Left hindlimb (tissue), 1 donor: ENCODE measurements around the gene TMEM187.

Experiments
- DNase-seq: peaks from one replicate; pipeline ENCODE4 v3.0.0-alpha.2; 2018

The TMEM187 gene

DNA sequence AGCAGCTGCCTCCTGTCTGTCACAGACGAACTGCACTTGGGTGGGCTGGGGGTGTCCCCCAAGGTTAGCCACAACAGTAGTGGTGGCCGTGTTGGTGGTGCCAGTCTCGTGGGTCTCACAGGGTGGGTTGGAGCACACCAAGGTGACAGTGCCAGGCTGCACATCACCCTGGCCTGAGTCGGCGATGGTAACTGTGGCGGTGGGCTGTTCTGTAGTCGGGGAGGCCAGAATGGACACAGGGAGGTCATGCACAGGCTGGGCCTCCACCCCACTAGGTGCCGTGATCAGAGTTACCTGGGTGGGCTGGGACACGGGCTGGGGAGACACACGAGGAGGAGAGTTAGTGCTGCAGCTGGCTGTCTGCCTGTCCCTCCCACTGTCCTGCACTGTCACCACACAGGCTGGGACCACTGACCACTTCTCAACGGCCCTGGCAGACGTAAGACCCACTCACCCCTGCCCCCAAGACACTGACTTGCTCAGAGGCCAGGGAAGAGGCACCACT, 17.3 kb upstream of the TMEM187 start:
- no peak for DNase-seq

DNA sequence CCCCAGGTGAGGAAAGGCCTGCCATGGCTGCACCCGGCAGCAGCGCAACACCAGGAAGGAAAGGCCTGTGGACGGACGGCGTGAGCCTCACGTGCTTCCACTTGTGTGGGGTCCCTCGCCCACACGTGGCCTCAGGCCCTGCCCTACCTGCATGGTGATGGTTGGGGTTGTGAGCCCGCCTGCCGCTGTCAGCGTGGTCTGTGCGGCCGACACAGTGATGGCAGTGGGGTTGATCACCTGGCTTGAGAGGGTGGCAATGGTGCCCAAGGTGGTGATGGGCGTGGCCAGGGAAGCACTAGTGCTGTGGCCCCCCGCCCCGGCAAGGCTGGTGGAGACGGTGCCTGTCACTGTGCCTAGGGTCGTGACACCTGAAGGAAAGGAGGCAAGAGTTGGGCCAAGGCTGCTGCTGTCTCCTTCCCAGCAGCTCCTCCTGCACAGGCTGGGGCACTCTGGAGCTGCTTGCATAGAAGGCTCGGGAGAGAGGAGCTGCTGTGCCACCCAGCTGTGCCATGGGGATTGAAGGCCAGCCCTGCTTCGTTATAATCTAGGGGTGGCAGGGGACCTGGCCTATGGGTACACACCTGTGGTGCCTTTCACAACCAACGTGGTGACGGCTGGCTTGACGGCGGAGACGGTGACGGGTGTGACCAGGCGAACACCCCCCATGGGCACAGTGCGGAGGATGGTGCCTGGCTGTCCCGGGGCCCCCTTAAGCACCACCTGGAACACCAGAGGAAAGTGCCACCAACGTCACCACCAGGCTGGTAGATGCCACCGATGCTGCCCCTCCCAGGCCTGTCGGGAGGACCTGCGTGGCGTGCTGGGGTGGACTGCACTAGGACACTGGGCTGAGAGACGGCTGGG, 16.3 kb upstream of the TMEM187 start:
- no peak for DNase-seq

DNA sequence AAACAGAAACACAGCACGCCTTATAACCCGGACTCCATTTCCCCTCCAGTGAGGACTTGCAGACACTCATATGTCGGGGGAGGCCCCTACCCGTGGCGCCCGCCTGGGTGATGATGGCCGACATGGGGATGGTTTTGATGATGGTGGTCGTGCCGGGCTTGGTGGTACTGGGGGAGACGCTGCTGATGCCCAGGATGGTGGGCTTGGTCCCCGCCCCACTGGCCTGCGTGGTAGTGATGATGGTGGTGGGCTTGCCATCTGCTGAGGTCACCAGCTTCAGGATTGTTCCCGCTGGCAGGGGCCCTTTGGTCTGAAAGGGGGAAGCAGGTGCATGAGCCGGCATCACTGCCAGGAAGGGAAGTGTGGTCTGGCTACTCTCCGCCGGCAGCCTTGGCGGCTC, 15.3 kb upstream of the TMEM187 start:
- no peak for DNase-seq

DNA sequence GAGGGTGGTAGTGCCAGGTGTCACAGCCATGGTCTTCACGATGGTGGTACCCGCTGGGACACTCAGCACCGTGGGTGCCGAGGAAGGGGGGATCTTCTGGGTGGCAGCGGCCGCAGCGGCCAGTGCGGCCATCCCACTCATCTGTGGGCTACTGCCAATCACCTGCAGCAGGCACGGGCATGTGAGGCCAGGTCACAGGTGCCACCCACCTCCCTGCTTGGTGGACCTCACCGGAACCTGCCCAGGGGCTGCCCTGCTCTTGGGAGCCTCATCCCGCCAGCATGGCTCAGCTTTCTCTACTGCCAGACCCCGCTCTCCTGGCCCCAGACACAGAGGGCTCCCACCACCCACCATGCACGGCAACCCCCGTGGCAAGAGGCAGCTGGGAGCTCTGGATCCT, 13.9 kb upstream of the TMEM187 start:
- no peak for DNase-seq

DNA sequence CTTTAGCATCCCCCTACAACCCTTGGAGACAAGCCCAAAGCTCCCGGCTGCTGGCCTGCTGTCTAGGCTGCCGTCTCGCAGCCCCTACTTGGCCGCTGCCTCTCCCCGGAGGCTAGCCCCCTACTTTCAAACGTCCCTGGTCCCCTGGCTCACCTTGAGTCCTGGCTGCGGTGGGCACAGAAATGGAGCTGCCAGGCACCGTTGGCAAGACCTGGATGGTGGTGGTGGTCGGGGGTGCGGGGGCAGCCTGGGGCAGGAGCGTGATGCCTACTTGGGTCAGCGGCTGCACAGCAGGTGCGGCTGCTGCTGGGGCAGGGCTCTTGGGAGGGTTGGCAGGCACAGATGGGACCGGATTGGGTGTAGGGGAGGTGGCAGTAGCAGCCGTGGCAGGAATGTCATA, 12.9 kb upstream of the TMEM187 start:
- no peak for DNase-seq

DNA sequence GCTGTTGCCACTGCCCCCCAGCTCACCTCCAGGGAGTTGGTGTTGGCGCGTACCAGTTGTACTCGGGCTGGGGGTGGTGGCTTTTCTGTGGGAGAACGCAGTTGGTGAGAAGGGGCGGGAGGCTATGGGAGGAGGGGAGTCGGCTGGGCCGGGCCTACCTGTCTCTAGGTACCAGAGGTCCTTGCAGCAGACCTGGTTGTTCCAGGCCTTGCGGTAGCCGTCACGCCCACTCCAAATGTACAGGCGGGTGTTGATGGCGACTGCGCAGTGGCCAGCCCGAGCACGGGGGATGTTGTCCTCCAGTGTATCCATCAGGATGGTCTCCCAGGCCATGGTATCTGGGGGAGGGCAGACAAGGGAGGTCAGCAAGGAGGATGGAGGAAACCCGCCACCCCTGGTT, 12.5 kb upstream of the TMEM187 start:
- no peak for DNase-seq

DNA sequence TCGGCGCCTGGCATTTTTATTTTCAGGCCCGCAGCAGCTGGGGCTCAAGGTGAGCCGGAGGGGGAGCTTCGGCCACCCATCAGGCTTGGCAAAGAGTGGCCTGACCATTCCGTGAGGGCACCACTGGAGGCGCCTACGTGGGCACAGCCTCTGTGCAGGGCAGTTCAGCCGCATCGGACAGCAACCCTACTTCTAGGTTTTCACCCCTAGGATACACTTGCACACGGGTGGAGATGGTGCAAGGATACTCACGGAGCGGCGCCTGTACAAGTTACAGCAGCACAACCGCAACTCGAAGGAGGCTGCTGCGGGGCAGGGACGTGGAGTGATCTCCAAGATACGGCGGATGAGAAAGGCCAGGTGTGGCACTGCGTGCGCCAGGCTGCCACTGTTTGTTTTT, 11.8 kb upstream of the TMEM187 start:
- DNase-seq = no peak

DNA sequence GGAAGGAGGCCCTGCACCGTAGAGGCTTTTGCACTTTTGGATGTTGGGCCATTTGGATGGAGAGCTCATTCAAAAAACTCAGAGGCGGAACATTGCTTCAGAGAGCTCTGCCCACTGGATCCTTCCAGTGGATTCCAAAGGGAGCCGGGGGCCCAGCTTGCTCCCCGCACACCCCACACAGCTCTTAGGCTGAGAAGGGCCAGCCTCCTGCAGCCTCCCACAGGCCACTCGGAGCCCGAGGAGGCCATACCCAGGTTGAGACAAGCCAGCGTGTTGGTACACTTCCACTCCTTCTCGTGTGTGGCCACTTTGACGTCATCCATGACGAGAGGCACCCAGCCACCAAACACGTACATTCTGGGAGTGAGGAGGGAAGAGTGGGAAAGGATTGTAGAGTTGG, 11.3 kb upstream of the TMEM187 start:
- no peak for DNase-seq

DNA sequence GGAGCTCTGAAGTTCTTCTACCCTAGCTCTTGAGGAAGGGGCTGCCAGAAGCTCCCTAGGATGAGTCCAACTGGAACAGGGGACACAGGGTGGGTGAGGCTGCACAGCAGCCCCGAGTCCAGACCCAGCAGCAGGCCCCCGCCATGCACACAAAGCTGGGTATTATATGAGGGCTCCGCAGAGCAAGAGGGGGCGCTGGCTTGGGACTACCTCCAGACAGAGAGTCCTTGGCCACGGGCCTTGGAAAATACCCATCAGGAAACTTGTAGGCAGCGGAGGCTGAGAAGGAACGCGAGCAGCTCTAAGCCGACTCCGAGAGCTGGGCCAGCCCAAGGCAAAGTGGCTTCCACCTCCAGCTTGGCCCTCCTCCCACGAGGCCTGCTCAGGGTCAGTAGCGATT, 9.0 kb upstream of the TMEM187 start:
- no peak for DNase-seq

DNA sequence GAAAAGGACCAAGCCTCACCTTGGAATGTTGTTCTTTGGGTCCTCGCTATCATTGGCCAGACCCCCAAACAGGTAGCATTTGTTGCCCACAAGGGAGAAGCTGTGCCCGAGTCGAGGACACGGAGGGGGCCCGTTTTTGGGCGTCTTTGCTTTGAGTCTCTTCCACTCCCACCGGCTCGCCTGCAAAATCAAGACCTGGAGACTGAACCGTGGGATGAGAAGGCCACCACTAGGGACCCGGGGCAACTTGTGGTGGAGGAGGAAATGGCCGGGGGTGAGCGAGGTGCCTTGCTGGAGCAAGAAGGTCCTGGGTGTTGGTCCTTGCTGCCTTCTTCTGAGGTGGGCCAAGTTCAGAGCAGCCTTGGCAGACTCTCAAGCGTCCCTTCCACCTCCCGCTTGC, 8.4 kb upstream of the TMEM187 start:
- DNase-seq = no peak

DNA sequence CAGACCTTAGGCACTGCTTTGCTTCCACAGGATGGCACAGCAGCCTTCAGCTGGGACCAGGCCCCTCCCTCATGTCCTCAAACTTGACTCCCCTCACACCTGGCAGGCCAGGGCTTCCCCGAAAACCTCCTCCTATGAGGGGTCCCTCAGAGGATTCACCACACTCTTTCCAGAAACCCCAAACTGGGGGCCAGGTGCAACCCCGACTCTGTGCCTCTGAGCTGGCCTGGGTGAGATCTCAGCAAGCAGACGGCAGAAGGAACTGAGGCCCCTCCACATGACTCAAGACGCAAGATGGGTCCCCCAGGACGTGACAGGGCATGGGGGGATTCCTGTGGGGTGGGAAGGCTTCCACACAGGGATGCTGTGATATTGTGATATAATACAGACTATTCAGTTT, 7.1 kb upstream of the TMEM187 start:
- no peak for DNase-seq

DNA sequence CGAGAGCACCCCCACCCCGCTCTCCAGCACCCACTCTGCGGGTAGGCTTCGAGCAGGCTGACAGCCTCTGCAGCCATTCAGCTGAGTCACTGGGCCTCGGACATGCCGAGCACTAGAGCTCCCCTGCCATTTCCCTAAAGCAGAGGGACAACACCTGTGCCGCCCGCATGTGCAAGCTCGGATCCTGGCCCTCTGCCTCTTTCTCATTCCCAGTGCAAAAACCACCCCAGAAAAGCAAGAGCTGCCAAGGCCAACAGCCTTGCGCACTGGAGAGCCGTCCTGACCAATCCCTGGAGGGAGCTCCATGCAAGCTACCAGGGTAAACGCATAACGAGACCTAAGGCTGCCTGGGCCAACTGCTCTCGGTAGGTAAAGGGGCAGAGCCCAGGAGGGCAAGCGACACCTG, 6.3 kb upstream of the TMEM187 start:
- no peak for DNase-seq

DNA sequence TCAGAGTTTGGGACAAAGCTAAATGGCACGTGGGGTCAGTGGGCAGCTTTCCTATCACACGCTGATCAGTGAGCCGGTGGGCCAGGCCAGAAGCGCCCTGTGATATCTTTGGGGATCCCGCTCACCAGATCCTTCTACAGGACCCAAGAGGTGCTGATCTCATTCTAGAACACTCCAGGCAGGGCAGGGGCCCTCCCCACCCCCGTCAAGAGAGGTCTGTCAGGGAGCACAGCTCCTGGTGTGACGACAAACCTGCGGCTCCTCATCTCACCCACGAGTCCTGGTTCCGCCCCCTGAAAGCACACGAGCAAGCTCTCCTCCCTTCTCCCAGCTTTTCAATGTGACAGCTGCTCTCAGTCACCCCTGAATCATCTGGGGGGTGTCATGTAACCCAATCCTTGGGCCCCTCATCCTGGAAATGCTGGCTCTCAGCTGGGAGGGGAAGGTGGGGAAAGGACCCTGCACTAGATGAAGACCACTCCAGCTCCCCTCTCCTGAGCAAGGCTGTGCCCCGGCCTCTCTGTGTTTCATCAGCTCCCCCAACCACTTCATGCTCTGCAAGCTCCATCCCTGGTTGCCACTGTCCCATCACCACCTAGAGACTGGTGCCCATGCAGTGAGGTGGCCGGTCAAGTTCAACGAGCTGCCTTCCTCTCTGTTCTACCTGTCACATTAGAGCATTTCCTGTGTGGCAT, 5.6 kb upstream of the TMEM187 start:
- DNase-seq = no peak

DNA sequence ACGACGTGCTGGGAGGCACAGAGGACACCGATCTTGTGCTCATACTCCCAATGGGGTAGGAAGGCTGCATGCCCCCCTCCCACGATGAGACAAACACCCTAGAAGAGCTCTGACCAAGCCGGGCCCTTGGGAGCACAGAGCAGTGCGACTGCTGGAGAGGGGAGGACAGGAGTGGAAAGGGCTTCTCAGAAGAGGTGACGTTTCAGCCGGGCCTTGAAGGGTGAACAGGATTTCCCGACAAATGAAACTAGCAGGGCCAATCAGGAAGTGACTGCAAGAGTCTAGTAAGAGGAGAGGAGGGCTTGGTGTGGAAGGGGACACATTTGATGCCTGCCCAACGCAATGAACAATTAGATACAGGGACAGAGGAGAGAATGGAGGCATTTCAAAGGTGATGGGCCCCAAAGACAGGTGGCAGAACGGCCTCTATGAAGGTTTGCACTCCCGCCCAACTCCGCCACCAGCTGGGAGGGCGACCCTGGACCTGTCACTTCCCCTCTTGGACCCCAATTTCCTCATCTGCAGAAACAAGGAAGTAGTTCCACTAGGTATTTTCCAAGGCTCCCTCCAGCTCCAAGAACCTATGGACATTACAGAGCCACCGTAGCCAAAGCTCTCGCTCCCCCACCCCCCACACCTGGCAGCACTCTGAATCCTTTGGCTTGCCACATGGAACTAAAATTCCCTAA, 4.9 kb upstream of the TMEM187 start:
- peak; percentile 22 for DNase-seq

DNA sequence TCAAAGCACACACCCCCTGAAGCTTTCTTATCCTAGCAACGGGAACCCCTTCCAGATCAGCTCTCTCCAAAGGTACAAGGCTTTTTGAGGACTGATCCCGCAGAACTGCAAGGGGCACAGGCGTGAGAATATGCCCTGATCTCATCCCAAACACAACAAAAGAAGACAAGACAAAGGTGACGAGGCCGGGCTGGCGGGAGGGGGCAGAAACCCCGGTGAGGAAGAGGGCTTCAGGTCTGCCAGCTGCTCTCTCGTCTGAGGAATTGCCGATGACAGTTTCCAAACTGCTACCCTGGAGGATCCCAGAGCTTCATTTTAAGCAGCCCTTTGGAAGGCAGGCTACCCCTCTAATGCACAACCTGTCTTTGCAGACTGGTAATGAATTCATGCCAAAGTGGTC, 4.3 kb upstream of the TMEM187 start:
- peak; percentile 11 for DNase-seq

DNA sequence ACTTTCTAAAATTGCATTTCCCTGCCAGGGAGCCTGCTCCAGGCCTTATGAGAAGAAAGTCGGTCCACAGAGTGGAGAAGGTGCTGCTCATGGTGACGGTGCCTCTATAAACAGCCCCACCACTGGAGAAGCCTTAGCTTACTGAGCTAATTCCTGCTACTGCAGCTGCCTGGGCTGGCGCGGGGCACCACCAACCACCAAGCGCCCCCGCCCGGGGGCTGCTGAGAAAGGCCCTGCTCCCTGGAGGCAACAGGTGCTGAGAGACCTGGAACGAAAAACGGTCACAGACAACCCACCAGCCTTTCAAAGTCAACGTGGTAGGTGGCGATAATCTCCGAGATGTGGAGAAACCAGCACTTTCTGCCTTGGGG, 3.8 kb upstream of the TMEM187 start:
- DNase-seq = peak; percentile 45

DNA sequence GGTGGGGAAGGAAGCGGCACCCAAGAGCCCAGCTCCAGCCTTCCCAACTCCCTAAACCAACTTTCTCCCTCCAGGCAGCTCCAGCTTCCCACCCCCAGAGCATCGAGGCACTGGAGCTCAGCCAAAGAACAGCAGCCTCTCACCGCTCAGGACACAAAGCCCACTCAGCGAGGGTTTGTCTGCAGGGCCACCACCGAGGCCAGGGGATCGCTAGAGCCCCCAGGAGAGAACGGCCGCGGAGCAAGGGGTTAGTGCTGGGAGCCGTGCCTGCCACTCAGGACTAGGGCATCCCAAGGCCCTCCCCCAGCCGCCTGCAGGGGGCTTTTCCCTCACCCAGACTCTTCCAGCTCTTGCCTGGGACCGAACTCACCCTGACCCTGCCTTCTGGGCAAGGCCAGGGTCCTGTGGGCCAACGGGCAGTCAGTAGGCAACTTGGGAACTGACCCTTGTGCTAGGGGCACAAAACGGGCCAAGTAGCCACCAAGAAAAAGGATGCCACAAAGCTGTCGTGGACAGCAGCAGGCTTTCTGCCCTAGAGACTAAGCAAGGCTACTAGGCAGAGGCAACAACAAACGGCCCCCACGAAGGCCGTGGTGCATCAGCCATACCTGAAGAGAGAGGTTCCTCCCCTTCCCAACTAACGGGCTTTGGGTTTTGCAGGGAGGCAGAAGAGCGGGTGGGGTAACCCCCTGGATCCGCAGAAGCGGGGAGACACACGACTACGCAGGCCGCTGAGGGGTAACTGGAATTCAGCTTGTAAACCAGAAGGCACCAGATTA, 3.2 kb upstream of the TMEM187 start:
- DNase-seq = peak; percentile 26

DNA sequence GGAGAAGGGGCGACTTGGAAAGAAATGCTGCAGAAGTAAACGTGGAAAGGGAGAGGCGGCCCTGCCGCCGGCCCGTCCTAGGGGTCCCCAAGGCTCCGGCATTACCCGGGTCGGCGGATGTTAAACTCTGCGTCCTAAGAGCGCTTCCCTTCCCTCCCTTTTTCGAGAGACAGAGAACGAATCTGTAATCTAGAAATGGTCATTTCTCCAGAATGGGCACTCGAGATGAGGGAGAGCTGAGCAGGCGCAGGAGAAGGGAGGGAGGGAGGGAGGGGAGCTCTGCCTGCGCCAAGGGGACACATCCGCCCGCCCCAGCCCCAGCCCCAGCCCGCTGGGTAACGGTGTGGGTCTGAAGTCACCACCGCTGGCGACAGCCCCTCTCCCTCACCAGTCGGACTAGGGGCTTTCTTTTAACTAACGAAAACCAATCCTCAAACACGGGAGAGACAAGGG, 2.6 kb upstream of the TMEM187 start:
- no peak for DNase-seq

DNA sequence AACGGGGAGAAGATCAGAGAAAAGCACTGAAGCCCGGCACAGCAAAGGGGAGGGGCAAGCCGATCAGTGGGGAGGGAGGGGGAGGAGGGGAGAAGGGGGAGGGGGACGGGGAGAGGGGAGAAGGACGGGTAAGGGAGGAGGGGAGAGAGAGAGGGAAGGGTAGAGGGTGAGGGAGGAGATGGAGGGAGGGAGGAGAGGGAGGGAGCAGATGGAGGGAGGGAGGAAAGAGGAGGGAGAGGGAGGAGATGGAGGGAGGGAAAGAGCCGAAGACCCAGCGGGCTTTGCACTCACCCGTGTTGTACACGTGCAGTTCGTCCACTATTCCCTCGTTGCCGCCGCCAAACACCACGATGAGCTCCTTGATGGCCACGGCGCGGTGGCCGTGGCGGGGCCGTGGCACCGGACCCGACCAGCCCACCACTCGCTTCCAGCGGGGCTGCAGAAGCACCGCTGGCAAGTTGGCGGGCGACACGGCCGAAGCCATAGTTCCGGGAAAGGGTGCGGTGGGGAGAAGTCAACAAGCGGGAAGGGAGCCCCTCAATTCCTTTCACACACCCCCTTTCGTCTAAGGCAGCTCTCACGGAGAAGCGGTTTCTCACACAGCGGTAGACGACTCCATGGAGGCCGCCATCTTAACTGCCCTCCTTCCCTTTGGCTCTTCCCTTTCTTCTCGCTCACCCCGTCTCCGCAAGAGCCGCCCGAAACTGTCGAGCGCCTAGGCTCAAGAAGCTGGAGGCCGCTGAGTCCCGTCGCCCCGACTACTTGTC, 2.0 kb upstream of the TMEM187 start:
- peak; percentile 81 for DNase-seq

DNA sequence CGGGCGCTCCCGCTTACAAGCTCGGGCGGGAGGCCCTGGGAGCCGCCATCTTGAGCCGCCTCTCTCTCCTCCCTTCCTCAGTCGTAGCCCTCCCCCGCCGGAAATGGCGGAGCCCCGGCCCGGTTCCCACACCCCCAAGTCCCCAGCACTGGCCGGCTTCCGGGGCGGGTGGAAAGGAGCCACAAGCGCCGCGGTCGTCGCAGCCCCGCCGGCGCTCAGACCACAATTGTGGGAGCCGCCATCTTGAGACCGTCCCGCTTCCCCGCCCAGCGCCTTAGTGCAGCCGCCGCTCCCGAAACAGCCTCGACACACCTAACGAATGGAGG, 1.5 kb upstream of the TMEM187 start:
- DNase-seq = peak; percentile 91

DNA sequence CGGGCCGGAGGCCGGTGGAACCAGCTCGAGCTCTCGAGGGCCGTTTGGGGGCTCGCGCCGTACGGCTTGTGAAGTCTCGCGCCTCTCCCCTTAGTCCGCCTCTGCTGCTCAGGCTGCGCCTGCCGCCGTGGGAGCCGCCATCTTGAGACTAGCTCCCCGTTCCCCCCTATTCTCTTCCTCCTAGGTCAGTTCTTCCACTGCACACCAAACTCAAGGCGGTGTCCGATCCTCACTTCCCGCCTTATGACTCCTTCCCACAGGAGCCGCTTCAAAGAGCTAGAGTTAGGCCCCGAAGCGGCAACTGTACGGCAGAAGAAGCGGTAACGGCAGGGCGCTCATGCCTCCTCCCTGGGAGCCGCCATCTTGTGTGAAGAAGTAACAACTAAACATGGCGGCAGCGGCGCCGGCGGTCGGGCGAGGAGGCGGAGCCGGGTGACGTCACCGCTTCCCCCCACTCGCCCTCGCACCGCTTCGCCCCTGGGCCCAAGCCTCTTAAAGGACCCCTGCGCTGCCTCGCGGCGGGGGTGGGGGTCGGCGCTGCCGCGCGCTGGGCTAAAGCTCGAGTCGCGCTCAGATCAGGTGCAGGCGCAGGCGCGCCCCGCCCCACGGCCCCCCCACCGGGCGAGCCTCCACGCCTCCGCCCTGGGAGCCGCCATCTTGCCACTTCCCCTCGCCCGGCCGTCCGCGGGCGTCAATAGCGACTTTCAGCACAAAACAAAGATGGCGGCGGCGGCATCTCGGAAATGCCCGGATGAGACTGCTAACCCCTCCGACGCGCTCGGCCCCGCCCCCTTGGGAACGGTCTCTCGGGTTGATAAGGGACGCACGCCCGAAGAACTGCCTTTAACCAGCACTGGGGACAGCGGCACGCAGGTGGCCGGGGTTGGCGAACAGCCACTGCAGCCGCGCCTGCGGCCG, 845 bp upstream of the TMEM187 start, which contains the start of gene HCFC1:
Gene HCFC1, minus strand, starts transcription at position 369 of the 918 bp plus-strand sequence. CDS start 978 bp downstream, outside the sequence.
- DNase-seq = peak; percentile 95
